RWPE1 (cell line): ENCODE data around the gene FOXL2.

ENCODE experiments used
- CTCF ChIA-PET: fragments of 350-600 bp; sonication (Branson Sonifier 250); formaldehyde crosslinking; extraction: SDS; loops from one replicate; lab custom pipeline; 2021; lab: Yijun Ruan, JAX
- POLR2A ChIA-PET: fragments of 400-600 bp; formaldehyde crosslinking; extraction: SDS; loops from one replicate; lab custom pipeline; 2020; ENCODE audit warnings: antibody characterized with exemption; ENCODE audit not compliant: low non-redundant PET; lab: Yijun Ruan, JAX
- DNase-seq: peaks from one replicate; pipeline ENCODE4 v3.0.0; 2012; ENCODE audit warnings: low spot score
- H3K27ac ChIP-seq: fragments of 450-650 bp; 2 replicates; pipeline ENCODE4 v1.5.1; 2017
- CTCF ChIP-seq: fragments of 450-650 bp; conservative IDR thresholded peaks from 2 replicates; pipeline ENCODE4 v1.5.1; 2017; ENCODE audit warnings: low read depth, mild to moderate bottlenecking

FOXL2 gene

DNA sequence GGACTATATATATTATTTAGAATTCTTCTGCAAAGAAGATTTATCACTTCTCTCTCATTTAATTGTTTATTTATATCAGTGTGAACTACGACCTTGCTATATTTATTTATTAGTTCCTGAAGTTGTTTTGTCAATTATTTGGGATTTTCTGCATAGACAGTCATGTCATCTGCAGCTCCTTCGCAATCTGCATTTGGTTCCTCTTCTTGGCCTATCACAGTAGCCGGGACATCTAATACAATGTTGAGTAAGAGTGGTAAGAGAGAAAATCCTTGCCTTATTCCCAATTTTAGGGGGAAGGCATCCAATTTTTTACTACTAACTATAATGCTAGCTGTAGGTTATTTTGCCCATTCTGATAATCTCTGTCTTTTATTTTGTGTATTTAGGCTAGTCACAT lies 39.4 kb downstream of the FOXL2 start:
- DNase-seq, result no peak
- no peak for TF ChIP-seq CTCF
- no peak overlapping the region for H3K27ac ChIP-seq
- POLR2A ChIA-PET, result no interaction called here
- CTCF ChIA-PET, result interaction anchor here (0.6 kb wide), 1 partner anchor 725 kb away, joined by 3 read pairs; no protein-coding TSS in a partner anchor

- no peak overlapping the region for H3K27ac ChIP-seq
- ChIA-PET POLR2A (interaction anchor here (0.6 kb wide), 1 partner anchor 556 kb away, joined by 3 read pairs; no protein-coding TSS in a partner anchor), CTCF (no interaction called here)
- TF ChIP-seq CTCF, result no peak
- DNase-seq, result no peak
Measured at GRCh38 chr3:138902171-138902570, 44.8 kb downstream of the FOXL2 start.

GRCh38 chr3:138901567-138901966 lies 45.4 kb downstream of the FOXL2 start:
- no peak for DNase-seq
- CTCF ChIA-PET, result no interaction called here
- H3K27ac ChIP-seq, result no peak overlapping the region
- POLR2A ChIA-PET, result interaction anchor here (0.6 kb wide), 1 partner anchor 556 kb away, joined by 3 read pairs; no protein-coding TSS in a partner anchor
- TF ChIP-seq CTCF, result no peak

GRCh38 chr3:138899351-138899991 lies 47.5 kb downstream of the FOXL2 start:
- DNase-seq, result no peak
- ChIA-PET POLR2A (no interaction called here), CTCF (interaction anchor here (0.6 to 0.7 kb wide), 3 partner anchors 16 to 969 kb away, joined by 3 to 4 read pairs (median 3); no protein-coding TSS in a partner anchor)
- no peak for TF ChIP-seq CTCF
- H3K27ac ChIP-seq, result no peak overlapping the region

- ChIA-PET POLR2A (no interaction called here), CTCF (interaction anchor here (0.7 kb wide), 2 partner anchors 17 to 186 kb away, joined by 3 read pairs; no protein-coding TSS in a partner anchor)
- H3K27ac ChIP-seq, result no peak overlapping the region
- TF ChIP-seq CTCF, result no peak
- no peak for DNase-seq
Measured at GRCh38 chr3:138898708-138899107, 48.2 kb downstream of the FOXL2 start.

- no peak overlapping the region for H3K27ac ChIP-seq
- TF ChIP-seq CTCF, result no peak
- no peak for DNase-seq
- CTCF ChIA-PET, result no interaction called here
- POLR2A ChIA-PET, result no interaction called here
Measured at GRCh38 chr3:138898301-138898700, 48.6 kb downstream of the FOXL2 start.
